Activated gamma-delta T cell (primary cell): ENCODE data around the gene SYNE4.

ENCODE experiments used
- DNase-seq: peaks from one replicate; lab custom pipeline; 2025; lab: John Stamatoyannopoulos, UW

Gene SYNE4

DNA sequence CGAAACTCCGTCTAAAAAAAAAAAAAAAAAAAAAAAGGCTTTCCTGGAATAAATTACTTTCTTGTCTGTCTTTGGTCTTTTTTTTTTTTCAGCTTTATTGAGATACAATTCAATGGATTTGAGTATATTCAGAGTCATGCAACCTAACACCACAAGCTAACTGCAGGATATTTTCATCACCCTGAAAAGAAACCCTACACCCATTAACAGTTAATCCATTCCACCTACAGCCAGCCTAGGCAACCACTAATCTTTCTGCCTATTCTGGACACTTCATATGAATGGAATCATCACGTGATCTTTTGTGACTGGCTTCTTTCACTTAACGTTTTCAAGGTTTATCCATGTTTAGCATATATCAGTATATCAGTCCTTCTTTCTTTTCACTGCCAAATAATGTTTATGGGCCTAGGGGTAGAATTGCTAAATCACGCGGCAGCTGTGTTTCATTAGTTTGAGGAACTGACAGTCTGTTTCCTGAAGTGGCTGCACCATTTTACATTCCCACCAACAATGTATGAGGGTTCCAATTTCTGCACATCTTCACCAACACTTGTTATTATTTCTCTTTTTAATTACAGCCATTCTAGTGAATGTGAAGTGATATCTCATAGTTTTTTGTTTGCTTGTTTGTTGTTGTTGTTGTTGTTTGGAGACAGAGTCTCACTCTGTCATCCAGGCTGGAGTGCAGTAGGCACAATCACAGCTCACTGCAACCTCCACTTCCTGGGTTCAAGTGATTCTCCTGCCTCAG lies 52.6 kb downstream of the SYNE4 start:
- no peak for DNase-seq
